ENCODE measurements around the gene TTLL11. TPM values are rescaled to one million over a fixed set of nuclear protein-coding genes. Genes with fewer than 3 reads are reported as not detected.

Gene TTLL11
- total RNA-seq, 4 donors from 2014 or later: 9.8 to 18.6 (median 15.6) TPM

GRCh38 chr9:121979736-121980135 is 113.4 kb downstream of the TTLL11 start:
- WGBS, 2 donors: 84 to 88% methylated on average over 1 of the region's 1 CpG
- Histone ChIP-seq H3K9me3 (peaks cover 0 to 8% (median 2%) of the 10 kb centered on the region in 4 donors), H3K36me3 (peaks cover 0 to 9% (median 0%) of the 10 kb centered on the region in 3 donors), H3K27ac (no peak overlapping the region), H3K4me3 (no peak overlapping the region), H3K4me1 (no peaks in the 10 kb centered on the region), H3K27me3 (no peaks in the 10 kb centered on the region)
- DNase-seq (ENCODE audit: low spot score in 2 of 2): no peak
- TF ChIP-seq POLR2A (IDR thresholded peaks at IDR 0.05) (no peak), CTCF (IDR thresholded peaks at IDR 0.05) (no peak), EP300 (IDR thresholded peaks at IDR 0.05) (no peak)

- TF ChIP-seq EP300 (IDR thresholded peaks at IDR 0.05) (no peak), CTCF (IDR thresholded peaks at IDR 0.05) (no peak), POLR2A (IDR thresholded peaks at IDR 0.05) (no peak)
- H3K36me3 ChIP-seq: peaks cover 0 to 4% (median 0%) of the 10 kb centered on the region in 3 donors
- H3K4me3 ChIP-seq: no peak overlapping the region
- no peaks in the 10 kb centered on the region for H3K4me1 ChIP-seq
- WGBS, 2 donors: 41 to 56% methylated on average over 1 of the region's 1 CpG
- DNase-seq (ENCODE audit: low spot score in 2 of 2): no peak
- H3K9me3 ChIP-seq: peaks cover 0 to 5% (median 2%) of the 10 kb centered on the region in 4 donors
- H3K27ac ChIP-seq: no peak overlapping the region
- no peaks in the 10 kb centered on the region for H3K27me3 ChIP-seq
Measured at GRCh38 chr9:121976751-121977150, 116.4 kb downstream of the TTLL11 start.

- WGBS, 2 donors: 85 to 88% methylated on average over 6 of the region's 6 CpGs
- DNase-seq (ENCODE audit: low spot score in 2 of 2): no peak
- H3K36me3 ChIP-seq: no peaks in the 10 kb centered on the region
- H3K9me3 ChIP-seq: no peaks in the 10 kb centered on the region
- H3K27ac ChIP-seq: no peak overlapping the region
- H3K4me1 ChIP-seq: no peaks in the 10 kb centered on the region
- H3K4me3 ChIP-seq: no peak overlapping the region
- H3K27me3 ChIP-seq: no peaks in the 10 kb centered on the region
- no peak for TF ChIP-seq CTCF (IDR thresholded peaks at IDR 0.05)
- no peak for TF ChIP-seq EP300 (IDR thresholded peaks at IDR 0.05)
- no peak for TF ChIP-seq POLR2A (IDR thresholded peaks at IDR 0.05)
Measured at GRCh38 chr9:121975801-121976277, 117.3 kb downstream of the TTLL11 start.

- TF ChIP-seq CTCF (IDR thresholded peaks at IDR 0.05) (no peak), EP300 (IDR thresholded peaks at IDR 0.05) (no peak), POLR2A (IDR thresholded peaks at IDR 0.05) (no peak)
- H3K4me3 ChIP-seq: no peak overlapping the region
- no peaks in the 10 kb centered on the region for H3K36me3 ChIP-seq
- H3K9me3 ChIP-seq: no peaks in the 10 kb centered on the region
- no peak for DNase-seq (ENCODE audit: low spot score in 2 of 2)
- no peaks in the 10 kb centered on the region for H3K4me1 ChIP-seq
- H3K27me3 ChIP-seq: no peaks in the 10 kb centered on the region
- no peak overlapping the region for H3K27ac ChIP-seq
Measured at GRCh38 chr9:121974421-121974820, 118.7 kb downstream of the TTLL11 start.

GRCh38 chr9:121972501-121972981 is 120.6 kb downstream of the TTLL11 start:
- TF ChIP-seq POLR2A (IDR thresholded peaks at IDR 0.05) (no peak), EP300 (IDR thresholded peaks at IDR 0.05) (no peak), CTCF (IDR thresholded peaks at IDR 0.05) (no peak)
- Histone ChIP-seq H3K9me3 (no peaks in the 10 kb centered on the region), H3K27me3 (no peaks in the 10 kb centered on the region), H3K27ac (no peak overlapping the region), H3K36me3 (peaks cover 0 to 4% (median 0%) of the 10 kb centered on the region in 3 donors), H3K4me3 (no peak overlapping the region), H3K4me1 (no peaks in the 10 kb centered on the region)
- 89 to 94% methylated on average over 7 of the region's 7 CpGs for WGBS, 2 donors
- DNase-seq (ENCODE audit: low spot score in 2 of 2): no peak

All from tibial nerve (tissue), 4 donors.